Measurements from ENCODE around the gene QSOX1.

Gene QSOX1

GRCh38 chr1:180236698-180237509 lies 82.2 kb downstream of the QSOX1 start:
- FAIRE-seq = no peak

GRCh38 chr1:180237869-180238476 lies 83.3 kb downstream of the QSOX1 start:
- no peak for FAIRE-seq

GRCh38 chr1:180238675-180239074 lies 84.0 kb downstream of the QSOX1 start:
- FAIRE-seq = no peak

- FAIRE-seq = no peak
These were observed 84.8 kb downstream of the QSOX1 start for GRCh38 chr1:180239145-180240096.

GRCh38 chr1:180241716-180242544 lies 87.3 kb downstream of the QSOX1 start:
- FAIRE-seq = no peak

GRCh38 chr1:180243517-180244221 lies 89.0 kb downstream of the QSOX1 start:
- FAIRE-seq = no peak

GRCh38 chr1:180244840-180245239 lies 90.2 kb downstream of the QSOX1 start:
- no peak for FAIRE-seq

GRCh38 chr1:180246579-180246978 lies 91.9 kb downstream of the QSOX1 start:
- no peak for FAIRE-seq

- FAIRE-seq = no peak
These were observed 92.4 kb downstream of the QSOX1 start for GRCh38 chr1:180247061-180247460.

GRCh38 chr1:180247580-180247979 lies 92.9 kb downstream of the QSOX1 start:
- no peak for FAIRE-seq

GRCh38 chr1:180248176-180248575 lies 93.5 kb downstream of the QSOX1 start:
- no peak for FAIRE-seq

- FAIRE-seq = no peak
These were observed 94.3 kb downstream of the QSOX1 start for GRCh38 chr1:180248731-180249681.

- no peak for FAIRE-seq
These were observed 95.2 kb downstream of the QSOX1 start for GRCh38 chr1:180249725-180250498.

- no peak for FAIRE-seq
These were observed 95.8 kb downstream of the QSOX1 start for GRCh38 chr1:180250499-180250770.

- no peak for FAIRE-seq
These were observed 96.3 kb downstream of the QSOX1 start for GRCh38 chr1:180250883-180251509.

GRCh38 chr1:180251526-180252305 lies 97.0 kb downstream of the QSOX1 start:
- no peak for FAIRE-seq

GRCh38 chr1:180252638-180253536 lies 98.2 kb downstream of the QSOX1 start:
- no peak for FAIRE-seq
